ENCODE results near the gene ABCG2. TPM values are rescaled to one million over a fixed set of nuclear protein-coding genes. Genes with fewer than 3 reads are reported as not detected.

The ABCG2 gene
- under 1 TPM; 0.25 to 0.54 TPM for total RNA-seq

DNA sequence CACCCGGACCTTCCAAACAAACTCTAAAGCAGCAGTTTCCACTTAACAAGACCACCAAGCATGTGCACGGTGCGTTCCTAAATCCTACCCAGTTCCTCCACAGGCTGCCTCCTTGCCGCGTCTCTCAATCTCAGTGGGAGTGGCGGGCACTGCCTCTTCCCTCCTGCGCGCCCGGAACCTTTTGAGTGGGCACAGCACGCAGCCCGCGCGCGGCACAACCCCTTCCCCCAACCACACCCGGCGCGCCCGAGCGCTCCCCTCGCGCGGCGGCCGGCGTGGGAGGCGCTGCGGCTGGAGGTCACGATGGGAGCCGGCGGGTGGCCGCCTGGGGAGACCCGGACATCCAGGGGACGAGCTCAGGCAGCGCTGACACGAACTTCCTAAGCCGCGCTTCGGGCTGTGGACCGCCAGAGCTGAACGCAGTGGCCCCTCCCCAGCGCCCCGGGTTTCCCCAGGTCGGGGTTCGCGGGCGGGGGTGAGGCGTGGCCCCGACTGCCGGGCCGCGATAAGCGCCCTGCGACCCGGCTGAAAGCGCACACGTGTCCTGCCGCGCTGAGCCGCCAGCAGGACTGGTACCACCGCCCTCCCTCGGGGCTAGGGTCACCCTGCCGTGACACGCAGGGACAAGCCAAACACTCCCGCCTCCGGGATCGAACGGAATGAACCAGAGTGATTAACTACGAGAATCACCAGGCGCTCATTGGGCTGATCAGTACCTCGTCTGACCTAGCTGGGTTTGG is at the start of gene ABCG2:
ABCG2 (minus strand) TSS at position 151 of the 740 bp plus-strand sequence. CDS start 18,644 bp downstream, outside the sequence.
- ATAC-seq, result peak; percentile 74

DNA sequence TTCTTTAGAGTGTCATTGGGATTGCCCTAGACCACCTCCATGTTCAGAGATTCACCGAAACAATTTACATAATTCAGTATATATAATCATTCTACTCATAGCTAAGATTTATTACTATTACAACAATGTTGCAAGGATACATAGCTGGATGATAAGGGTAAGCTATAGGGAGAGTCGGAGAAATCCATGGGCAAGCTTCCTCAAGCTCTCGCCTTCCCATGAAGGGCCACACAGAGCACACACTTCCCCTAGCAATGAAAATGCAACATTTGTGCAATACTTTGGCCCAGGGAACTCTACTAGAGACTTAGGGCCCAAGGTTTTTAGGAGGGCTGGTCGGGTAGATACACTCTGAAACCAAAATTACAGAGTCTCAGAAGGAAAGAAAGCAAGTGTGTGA is 49.7 kb upstream of the ABCG2 start:
- ATAC-seq, result no peak
- CTCF ChIA-PET, result interaction anchor here (1.5 to 8.2 kb wide), 3 partner anchors 10 to 177 kb away, joined by 4 to 128 read pairs (median 6); no protein-coding TSS in a partner anchor
- POLR2A ChIA-PET, result no interaction called here

More for the DNA sequence above, at the start of gene ABCG2:
- Mint-ChIP-seq H3K27me3 (peaks cover 20% of the 10 kb centered on the region), H3K4me3 (peak within 1 kb of the TSS; percentile 78), H3K4me1 (ENCODE audit: low read depth) (peaks cover 13% of the 10 kb centered on the region), H3K36me3 (ENCODE audit: low read depth) (no peaks in the 10 kb centered on the region), H3K27ac (peak within 1 kb of the TSS; percentile 60), H3K9me3 (no peaks in the 10 kb centered on the region)
- DNase-seq, result peak; percentile 65
- ChIA-PET POLR2A (no interaction called here), CTCF (no interaction called here)
- intact Hi-C loops (cut with micrococcal nuclease), result no loop called here
- TF ChIP-seq, protein P1, sequence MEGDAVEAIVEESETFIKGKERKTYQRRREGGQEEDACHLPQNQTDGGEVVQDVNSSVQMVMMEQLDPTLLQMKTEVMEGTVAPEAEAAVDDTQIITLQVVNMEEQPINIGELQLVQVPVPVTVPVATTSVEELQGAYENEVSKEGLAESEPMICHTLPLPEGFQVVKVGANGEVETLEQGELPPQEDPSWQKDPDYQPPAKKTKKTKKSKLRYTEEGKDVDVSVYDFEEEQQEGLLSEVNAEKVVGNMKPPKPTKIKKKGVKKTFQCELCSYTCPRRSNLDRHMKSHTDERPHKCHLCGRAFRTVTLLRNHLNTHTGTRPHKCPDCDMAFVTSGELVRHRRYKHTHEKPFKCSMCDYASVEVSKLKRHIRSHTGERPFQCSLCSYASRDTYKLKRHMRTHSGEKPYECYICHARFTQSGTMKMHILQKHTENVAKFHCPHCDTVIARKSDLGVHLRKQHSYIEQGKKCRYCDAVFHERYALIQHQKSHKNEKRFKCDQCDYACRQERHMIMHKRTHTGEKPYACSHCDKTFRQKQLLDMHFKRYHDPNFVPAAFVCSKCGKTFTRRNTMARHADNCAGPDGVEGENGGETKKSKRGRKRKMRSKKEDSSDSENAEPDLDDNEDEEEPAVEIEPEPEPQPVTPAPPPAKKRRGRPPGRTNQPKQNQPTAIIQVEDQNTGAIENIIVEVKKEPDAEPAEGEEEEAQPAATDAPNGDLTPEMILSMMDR (IDR thresholded peaks at IDR 0.05), result no peak

DNA sequence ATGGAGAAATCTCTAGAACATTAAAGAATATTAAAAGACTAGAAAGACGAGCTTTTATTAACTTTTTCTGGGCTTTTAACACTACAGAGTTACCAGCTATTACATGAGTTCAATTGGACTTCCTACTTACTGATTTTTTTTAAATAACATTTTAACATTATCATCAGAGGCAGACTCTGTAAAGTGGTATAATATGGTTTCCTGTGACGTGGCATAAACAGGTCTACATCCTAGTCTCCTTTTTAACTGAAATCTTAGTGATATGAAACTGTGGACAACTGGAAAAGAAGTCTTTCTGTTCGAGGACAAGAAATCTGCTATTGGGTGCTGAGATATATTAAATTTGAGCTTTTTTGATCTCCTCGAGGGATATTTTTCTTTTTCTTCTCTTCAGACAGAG is 48.7 kb upstream of the ABCG2 start:
- no peaks in the 10 kb centered on the region for H3K4me1 Mint-ChIP-seq (ENCODE audit: low read depth)
- intact Hi-C loops (cut with micrococcal nuclease), result no loop called here
- H3K27me3 Mint-ChIP-seq, result no peaks in the 10 kb centered on the region
- TF ChIP-seq, protein P1 (IDR thresholded peaks at IDR 0.05), result no peak
- ATAC-seq (no peak), DNase-seq (no peak)
- POLR2A ChIA-PET, result no interaction called here
- no peaks in the 10 kb centered on the region for H3K9me3 Mint-ChIP-seq
- H3K36me3 Mint-ChIP-seq (ENCODE audit: low read depth), result no peaks in the 10 kb centered on the region
- H3K4me3 Mint-ChIP-seq, result no peak overlapping the region
- no peak overlapping the region for H3K27ac Mint-ChIP-seq
- CTCF ChIA-PET, result interaction anchor here (1.3 to 8.2 kb wide), 4 partner anchors 9 to 359 kb away, joined by 4 to 128 read pairs (median 4); partner anchors contain the start of gene PPM1K

More for the DNA sequence above, 49.7 kb upstream of the ABCG2 start:
- H3K4me3 Mint-ChIP-seq, result no peak overlapping the region
- TF ChIP-seq, protein P1 (IDR thresholded peaks at IDR 0.05), result no peak
- H3K36me3 Mint-ChIP-seq (ENCODE audit: low read depth), result no peaks in the 10 kb centered on the region
- DNase-seq, result no peak
- no peaks in the 10 kb centered on the region for H3K27me3 Mint-ChIP-seq
- H3K9me3 Mint-ChIP-seq, result no peaks in the 10 kb centered on the region
- intact Hi-C loops (cut with micrococcal nuclease), result no loop called here
- no peak overlapping the region for H3K27ac Mint-ChIP-seq
- H3K4me1 Mint-ChIP-seq (ENCODE audit: low read depth), result no peaks in the 10 kb centered on the region

DNA sequence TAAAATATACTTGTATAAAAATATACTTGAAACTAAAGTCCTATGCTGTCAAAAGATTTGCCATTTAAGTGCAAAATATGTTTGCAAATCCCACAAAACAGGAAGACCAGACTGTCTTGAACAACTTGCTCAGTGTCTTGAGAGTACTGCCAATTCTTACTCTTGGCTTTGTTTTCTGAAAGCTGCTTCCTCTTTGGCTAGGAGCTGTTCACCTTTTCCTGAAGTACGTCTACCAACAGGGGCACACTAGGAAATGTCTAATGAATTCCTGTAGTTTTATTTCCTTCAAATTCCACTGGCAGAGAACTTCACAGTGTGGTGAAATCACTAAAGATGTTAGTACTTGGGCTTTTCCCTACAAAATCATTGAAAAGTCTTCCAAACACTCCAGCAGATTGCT is 46.4 kb upstream of the ABCG2 start:
- intact Hi-C loops (cut with micrococcal nuclease), result no loop called here
- Mint-ChIP-seq H3K27ac (no peak overlapping the region), H3K9me3 (no peaks in the 10 kb centered on the region), H3K27me3 (no peaks in the 10 kb centered on the region), H3K4me1 (ENCODE audit: low read depth) (no peaks in the 10 kb centered on the region), H3K36me3 (ENCODE audit: low read depth) (no peaks in the 10 kb centered on the region), H3K4me3 (no peak overlapping the region)
- POLR2A ChIA-PET, result no interaction called here
- DNase-seq (no peak), ATAC-seq (no peak)
- CTCF ChIA-PET, result no interaction called here
- TF ChIP-seq, protein P1 (IDR thresholded peaks at IDR 0.05), result no peak

DNA sequence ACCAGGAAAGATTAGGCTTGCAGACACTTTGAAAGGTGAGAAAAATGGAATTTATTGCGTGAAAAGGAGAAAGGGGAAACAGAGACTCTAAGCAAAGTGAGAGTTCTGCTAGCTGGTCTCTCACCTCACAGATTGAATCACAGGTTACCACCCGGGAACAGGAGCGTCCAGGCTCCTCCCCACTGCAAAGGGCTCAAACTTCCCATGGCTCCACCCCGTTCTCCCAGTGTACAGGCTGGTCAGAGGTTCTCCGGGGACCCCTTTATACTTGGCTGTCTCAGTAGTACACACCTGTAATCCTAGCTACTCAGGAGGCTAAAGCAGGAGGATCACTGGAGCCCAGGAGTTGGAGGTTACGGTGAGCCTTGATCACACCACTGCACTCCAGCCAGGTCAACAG is 44.0 kb upstream of the ABCG2 start:
- intact Hi-C loops (cut with micrococcal nuclease), result no loop called here
- Mint-ChIP-seq H3K9me3 (no peaks in the 10 kb centered on the region), H3K36me3 (ENCODE audit: low read depth) (no peaks in the 10 kb centered on the region), H3K27me3 (no peaks in the 10 kb centered on the region), H3K27ac (no peak overlapping the region), H3K4me1 (ENCODE audit: low read depth) (no peaks in the 10 kb centered on the region), H3K4me3 (no peak overlapping the region)
- no peak for DNase-seq
- ATAC-seq, result no peak
- POLR2A ChIA-PET, result interaction anchor here (0.6 kb wide), 1 partner anchor 654 kb away, joined by 3 read pairs; no protein-coding TSS in a partner anchor
- CTCF ChIA-PET, result interaction anchor here (0.9 to 3.1 kb wide), 3 partner anchors 9 to 313 kb away, joined by 3 to 14 read pairs (median 7); no protein-coding TSS in a partner anchor
- TF ChIP-seq, protein P1 (IDR thresholded peaks at IDR 0.05), result no peak
